KBM-7 (cell line): ENCODE data around the gene GPR39.

Source experiments
- DNase-seq: peaks from one replicate; pipeline ENCODE4 v3.0.0-alpha.2; 2015
- in situ Hi-C: fragments of 300-500 bp; cut with MboI; formaldehyde crosslinking; loops from 2 replicates; pipeline ENCODE4 v1.14.3; 2020; ENCODE audit warnings: low sequenced_read_pairs, low pct_unique_long_range_greater_than_20kb, mixed read lengths

GPR39 gene

GRCh38 chr2:132586101-132586511, 169.5 kb downstream of the GPR39 start:
- DNase-seq, result no peak
- in situ Hi-C loops, result no loop called here

GRCh38 chr2:132586835-132587234, 170.2 kb downstream of the GPR39 start:
- no peak for DNase-seq
- in situ Hi-C loops, result no loop called here

- in situ Hi-C loops, result no loop called here
- DNase-seq, result no peak
These were observed 172.0 kb downstream of the GPR39 start for GRCh38 chr2:132588576-132588975.

GRCh38 chr2:132589111-132589830, 172.7 kb downstream of the GPR39 start:
- in situ Hi-C loops, result no loop called here
- DNase-seq, result no peak

GRCh38 chr2:132589966-132590365, 173.4 kb downstream of the GPR39 start:
- DNase-seq, result no peak
- in situ Hi-C loops, result no loop called here

GRCh38 chr2:132593171-132593570, 176.6 kb downstream of the GPR39 start:
- no peak for DNase-seq
- in situ Hi-C loops, result no loop called here

GRCh38 chr2:132595186-132595585, 178.6 kb downstream of the GPR39 start:
- DNase-seq, result no peak
- in situ Hi-C loops, result no loop called here

- in situ Hi-C loops, result no loop called here
- DNase-seq, result no peak
These were observed 179.1 kb downstream of the GPR39 start for GRCh38 chr2:132595693-132596092.

GRCh38 chr2:132597166-132597565, 180.6 kb downstream of the GPR39 start:
- in situ Hi-C loops, result no loop called here
- no peak for DNase-seq

GRCh38 chr2:132597831-132598230, 181.2 kb downstream of the GPR39 start:
- in situ Hi-C loops, result no loop called here
- DNase-seq, result no peak

- no peak for DNase-seq
These were observed 181.9 kb downstream of the GPR39 start for GRCh38 chr2:132598536-132598935.

GRCh38 chr2:132599556-132599955, 183.0 kb downstream of the GPR39 start:
- no peak for DNase-seq
- in situ Hi-C loops, result no loop called here

More at GRCh38 chr2:132598536-132598935, 181.9 kb downstream of the GPR39 start:
- in situ Hi-C loops, result no loop called here

- in situ Hi-C loops, result no loop called here
- no peak for DNase-seq
These were observed 188.0 kb downstream of the GPR39 start for GRCh38 chr2:132604561-132604960.

- in situ Hi-C loops, result no loop called here
- no peak for DNase-seq
These were observed 188.9 kb downstream of the GPR39 start for GRCh38 chr2:132605236-132606180.

- in situ Hi-C loops, result no loop called here
- DNase-seq, result no peak
These were observed 190.0 kb downstream of the GPR39 start for GRCh38 chr2:132606649-132607048.

- in situ Hi-C loops, result no loop called here
- no peak for DNase-seq
These were observed 191.0 kb downstream of the GPR39 start for GRCh38 chr2:132607426-132608090.

- in situ Hi-C loops, result no loop called here
- DNase-seq, result no peak
These were observed 191.7 kb downstream of the GPR39 start for GRCh38 chr2:132608311-132608710.

- in situ Hi-C loops, result no loop called here
- no peak for DNase-seq
These were observed 192.7 kb downstream of the GPR39 start for GRCh38 chr2:132609101-132609890.

- DNase-seq, result no peak
- in situ Hi-C loops, result no loop called here
These were observed 195.1 kb downstream of the GPR39 start for GRCh38 chr2:132611719-132612118.
